Tibial nerve (tissue), 4 donors: ENCODE measurements around the gene CDO1. TPM values are rescaled to one million over a fixed set of nuclear protein-coding genes. Genes with fewer than 3 reads are reported as not detected.

Experiments
- DNase-seq, 2 donors: peaks; one replicate each; pipeline ENCODE4 v3.0.0-alpha.2; 2019; ENCODE audit warnings: low spot score in 2 of 2
- H3K27ac ChIP-seq, 4 donors: fragments of 200-600 bp; sonication (generic) in 3 of 4; one replicate each; pipeline ENCODE4 v1.5.1; 2017 to 2019; ENCODE audit warnings: mild to moderate bottlenecking in 1 of 4
- H3K27me3 ChIP-seq, 2 donors: fragments of 200-600 bp; sonication (generic) in 1 of 2; one replicate each; pipeline versions ENCODE4 v1.5.1 to v1.6.0; 2017 to 2019
- H3K36me3 ChIP-seq, 3 donors: fragments of 200-600 bp; sonication (generic); one replicate each; pipeline ENCODE4 v1.5.1; 2018 to 2019
- H3K4me1 ChIP-seq, 4 donors: fragments of 200-600 bp; sonication (generic) in 3 of 4; one replicate each; pipeline ENCODE4 v1.5.1; 2017 to 2019
- H3K4me3 ChIP-seq, 4 donors: fragments of 200-600 bp; sonication (generic) in 3 of 4; one replicate each; pipeline ENCODE4 v1.5.1; 2017 to 2019; ENCODE audit warnings: mild to moderate bottlenecking in 1 of 4, moderate library complexity in 1 of 4
- H3K9me3 ChIP-seq, 4 donors: fragments of 200-600 bp; sonication (generic) in 3 of 4; one replicate each; pipeline ENCODE4 v1.5.1; 2017 to 2019
- EP300 ChIP-seq, 2 donors: sonication (generic); formaldehyde crosslinking; IDR thresholded peaks; one replicate each; pipeline ENCODE4 v1.6.1; 2017; ENCODE audit warnings: antibody characterized with exemption in 2 of 2, mild to moderate bottlenecking in 1 of 2
- POLR2A ChIP-seq, 2 donors: fragments of 450-650 bp; IDR thresholded peaks; one replicate each; pipeline ENCODE4 v1.6.1; 2017; ENCODE audit warnings: antibody characterized with exemption in 2 of 2, mild to moderate bottlenecking in 2 of 2, moderate library complexity in 2 of 2
- WGBS, 2 donors: methylation state at CpG; one replicate each; pipeline ENCODE4 v1.1.5; 2018; 5-methylcytosine and 5-hydroxymethylcytosine counted together
- total RNA-seq, 4 donors: library from RNA; depleted of rRNA; stranded (reverse); fragments of >200 nt; gene quantifications; one replicate each; pipeline ENCODE4 v1.1.0, GENCODE V29; 2016
- TF ChIP-seq, protein P1 (sequence below), 5 experiments: fragments of 200-600 bp in 3 of 5; fragments of 450-650 bp in 2 of 5; sonication (generic) in 3 of 5; IDR thresholded peaks; one replicate each; pipeline ENCODE4 v1.5.1; 2016 to 2019; ENCODE audit warnings: antibody characterized with exemption in 5 of 5, mild to moderate bottlenecking in 3 of 5, moderate library complexity in 2 of 5

CDO1 gene
- total RNA-seq, 4 donors from 2014 or later: 536 to 1,379 (median 988) TPM

DNA sequence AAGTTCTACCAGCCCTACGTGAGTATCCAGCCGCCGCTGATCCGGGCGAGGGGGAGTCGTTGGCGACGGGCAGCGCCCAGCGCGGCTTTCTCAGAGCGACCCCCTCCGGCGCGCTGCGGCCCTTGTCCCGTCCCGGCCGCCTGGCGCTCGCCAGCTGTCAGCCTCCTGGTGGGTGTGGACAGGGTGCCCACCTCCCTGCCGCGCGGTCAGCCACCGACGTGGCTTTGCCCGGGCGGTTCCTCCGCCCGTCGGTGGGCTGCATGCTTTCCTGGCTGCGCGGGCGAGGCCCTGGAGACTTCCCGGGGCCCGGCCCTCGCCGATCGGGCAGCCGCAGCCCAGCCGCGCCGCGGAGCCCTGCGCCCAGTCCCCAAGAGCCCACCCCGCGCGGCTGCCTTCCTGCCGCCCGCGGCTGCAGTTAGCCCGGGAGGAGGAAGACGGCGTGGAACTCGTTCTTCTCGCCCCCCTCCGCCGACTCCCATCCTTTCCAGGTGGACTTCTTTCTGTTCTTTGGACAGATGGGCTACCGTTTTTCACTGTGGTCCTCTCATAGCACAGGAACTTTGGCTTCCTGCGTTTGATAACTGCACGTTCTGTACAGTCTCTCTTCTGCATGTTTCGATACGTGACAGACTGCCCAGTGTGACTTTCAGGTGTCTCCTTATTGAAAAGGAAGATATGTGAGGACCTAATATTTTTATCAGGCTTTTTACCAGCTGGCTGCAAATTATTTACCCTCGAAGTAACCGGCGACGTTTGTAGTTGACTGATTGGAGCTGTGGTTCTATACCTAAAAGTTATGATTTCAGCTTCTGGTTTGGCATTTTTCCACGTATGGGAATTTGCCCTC is 25.9 kb upstream of the CDO1 start:
- Histone ChIP-seq H3K27ac (peak overlapping the region; percentile 89 to 97 (median 94)), H3K36me3 (peaks cover 0 to under 1% (median 0%) of the 10 kb centered on the region in 3 donors), H3K4me3 (peak overlapping the region; percentile 73 to 97 (median 89)), H3K4me1 (peaks cover 0 to 72% (median 37%) of the 10 kb centered on the region in 4 donors), H3K9me3 (no peaks in the 10 kb centered on the region), H3K27me3 (no peaks in the 10 kb centered on the region)
- TF ChIP-seq, protein P1, sequence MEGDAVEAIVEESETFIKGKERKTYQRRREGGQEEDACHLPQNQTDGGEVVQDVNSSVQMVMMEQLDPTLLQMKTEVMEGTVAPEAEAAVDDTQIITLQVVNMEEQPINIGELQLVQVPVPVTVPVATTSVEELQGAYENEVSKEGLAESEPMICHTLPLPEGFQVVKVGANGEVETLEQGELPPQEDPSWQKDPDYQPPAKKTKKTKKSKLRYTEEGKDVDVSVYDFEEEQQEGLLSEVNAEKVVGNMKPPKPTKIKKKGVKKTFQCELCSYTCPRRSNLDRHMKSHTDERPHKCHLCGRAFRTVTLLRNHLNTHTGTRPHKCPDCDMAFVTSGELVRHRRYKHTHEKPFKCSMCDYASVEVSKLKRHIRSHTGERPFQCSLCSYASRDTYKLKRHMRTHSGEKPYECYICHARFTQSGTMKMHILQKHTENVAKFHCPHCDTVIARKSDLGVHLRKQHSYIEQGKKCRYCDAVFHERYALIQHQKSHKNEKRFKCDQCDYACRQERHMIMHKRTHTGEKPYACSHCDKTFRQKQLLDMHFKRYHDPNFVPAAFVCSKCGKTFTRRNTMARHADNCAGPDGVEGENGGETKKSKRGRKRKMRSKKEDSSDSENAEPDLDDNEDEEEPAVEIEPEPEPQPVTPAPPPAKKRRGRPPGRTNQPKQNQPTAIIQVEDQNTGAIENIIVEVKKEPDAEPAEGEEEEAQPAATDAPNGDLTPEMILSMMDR (IDR thresholded peaks at IDR 0.05): peak in 2 of 5 experiments; percentile 28 to 35
- no peak for TF ChIP-seq POLR2A (IDR thresholded peaks at IDR 0.05)
- DNase-seq: peak in 1 of 2 donors; percentile 22
- 0 to 1% methylated on average over 35 to 49 of the region's 68 CpGs for WGBS, 2 donors

DNA sequence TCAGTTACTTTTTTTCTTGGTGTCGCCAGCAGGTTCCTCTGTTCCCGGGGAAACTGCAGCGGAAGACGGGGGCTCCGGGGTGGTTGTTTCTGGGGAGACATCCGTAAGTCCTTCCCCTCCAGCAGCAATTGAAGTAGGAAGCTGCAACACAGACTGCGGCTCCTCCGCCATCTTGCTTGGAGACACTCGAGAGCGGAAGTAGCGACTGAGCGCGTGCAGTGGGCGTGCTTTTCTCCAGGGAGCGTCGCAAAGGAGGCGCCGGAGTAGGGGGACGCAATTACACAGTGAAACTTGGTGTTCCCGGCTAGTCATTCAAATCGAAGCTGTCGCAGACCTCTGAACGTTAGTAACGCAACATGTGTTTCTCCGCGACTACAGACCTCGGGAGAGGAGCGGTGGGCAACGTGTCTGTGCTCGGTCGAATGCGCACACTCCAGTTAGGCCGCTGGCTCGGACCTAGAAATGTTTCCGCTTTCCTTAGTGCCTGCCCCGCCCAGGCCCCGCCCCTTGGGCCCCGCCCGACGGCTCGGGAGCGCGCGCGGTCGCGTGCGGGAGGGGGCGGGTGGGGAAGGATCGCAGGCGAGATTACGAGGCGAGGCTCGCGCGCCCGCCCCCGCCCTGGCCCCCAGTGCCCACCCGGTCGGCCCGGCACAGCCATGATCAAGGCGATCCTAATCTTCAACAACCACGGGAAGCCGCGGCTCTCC is 25.1 kb upstream of the CDO1 start, which contains the start of the genes AP3S1 and ATG12:
Gene AP3S1 (plus strand): TSS at position 554 of the 707 bp plus-strand sequence. CDS start 103 bp downstream, at position 657.
Gene ATG12 (minus strand): TSS at position 184 of the 707 bp plus-strand sequence. CDS start 13 bp downstream, at position 171.
- Histone ChIP-seq H3K4me3 (peak within 1 kb of the TSS; percentile 73 to 97 (median 89)), H3K36me3 (peaks cover 0 to 8% (median 0%) of the 10 kb centered on the region in 3 donors), H3K9me3 (no peaks in the 10 kb centered on the region), H3K27ac (peak within 1 kb of the TSS; percentile 89 to 97 (median 94)), H3K4me1 (peaks cover 0 to 72% (median 39%) of the 10 kb centered on the region in 4 donors), H3K27me3 (no peaks in the 10 kb centered on the region)
- DNase-seq: peak; percentile 85 to 89
- 4 to 9% methylated on average over 30 to 40 of the region's 65 CpGs for WGBS, 2 donors
- peak; percentile 81 for TF ChIP-seq POLR2A (IDR thresholded peaks at IDR 0.05)
- TF ChIP-seq, protein P1 (IDR thresholded peaks at IDR 0.05): peak in 2 of 5 experiments; percentile 12 to 18
- TF ChIP-seq EP300 (IDR thresholded peaks at IDR 0.05): peak; percentile 42 to 98

DNA sequence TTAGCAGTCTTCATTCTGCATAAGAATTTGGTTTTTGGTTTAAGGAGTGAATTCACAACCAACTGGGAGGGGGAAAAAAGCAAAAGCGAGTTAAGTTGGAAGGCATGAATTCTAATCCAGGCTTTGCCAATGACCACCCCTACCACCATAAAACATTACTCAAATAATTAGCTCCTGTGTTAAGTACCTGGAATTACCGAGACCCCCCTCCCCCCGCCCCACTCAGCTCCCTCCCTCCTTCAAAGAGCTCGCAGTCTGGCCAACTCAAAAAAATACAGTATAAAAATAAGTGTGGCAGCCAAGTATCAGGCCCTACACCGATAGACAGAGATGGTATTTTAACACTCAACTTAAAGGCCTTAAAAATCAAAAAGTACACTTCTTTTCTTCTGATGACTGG is 24.4 kb upstream of the CDO1 start:
- no peak for TF ChIP-seq EP300 (IDR thresholded peaks at IDR 0.05)
- TF ChIP-seq, protein P1 (IDR thresholded peaks at IDR 0.05): no peak
- TF ChIP-seq POLR2A (IDR thresholded peaks at IDR 0.05): no peak
- Histone ChIP-seq H3K4me1 (peaks cover 0 to 75% (median 39%) of the 10 kb centered on the region in 4 donors), H3K36me3 (peaks cover 0 to 15% (median 2%) of the 10 kb centered on the region in 3 donors), H3K27me3 (no peaks in the 10 kb centered on the region), H3K4me3 (peak overlapping the region; percentile 73 to 97 (median 89)), H3K27ac (peak overlapping the region; percentile 89 to 97 (median 94)), H3K9me3 (no peaks in the 10 kb centered on the region)
- WGBS, 2 donors: 0 to 1% methylated on average over 5 of the region's 5 CpGs
- DNase-seq: no peak

DNA sequence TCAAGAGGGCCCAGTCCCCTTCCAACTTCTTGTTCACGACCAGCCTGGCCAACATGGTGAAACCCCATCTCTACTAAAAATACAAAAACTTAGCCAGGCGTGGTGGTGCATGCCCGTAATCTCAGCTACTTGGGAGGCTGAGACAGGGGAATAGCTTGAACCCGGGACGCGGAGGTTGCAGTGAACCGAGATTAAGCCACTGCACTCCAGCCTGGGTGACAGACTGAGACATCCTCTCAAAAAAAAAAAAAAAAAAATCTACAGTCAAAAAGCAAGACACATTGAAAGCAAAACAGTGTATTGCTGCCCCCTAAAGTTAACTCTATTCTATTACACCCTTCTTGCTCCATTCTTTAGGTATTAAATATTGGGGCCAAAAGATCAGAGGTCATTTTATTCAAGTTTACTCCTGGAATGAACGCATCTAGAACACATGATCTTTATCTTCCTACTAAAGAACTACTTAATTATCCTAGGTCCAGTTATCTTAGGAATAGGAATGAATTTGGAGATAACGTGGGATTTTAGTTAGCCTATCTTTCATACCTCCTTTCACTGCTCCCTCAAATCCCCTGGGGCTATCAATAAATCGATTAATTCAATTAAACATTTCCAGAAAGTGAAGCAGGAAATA is 22.5 kb upstream of the CDO1 start:
- Histone ChIP-seq H3K36me3 (peaks cover 0 to 29% (median 2%) of the 10 kb centered on the region in 3 donors), H3K4me3 (no peak overlapping the region), H3K4me1 (peaks cover 0 to 59% (median 33%) of the 10 kb centered on the region in 4 donors), H3K27me3 (no peaks in the 10 kb centered on the region), H3K27ac (peak overlapping the region in 2 of 4 donors; percentile 3 to 41), H3K9me3 (no peaks in the 10 kb centered on the region)
- no peak for DNase-seq
- WGBS, 2 donors: 37 to 48% methylated on average over 10 of the region's 10 CpGs
- TF ChIP-seq, protein P1 (IDR thresholded peaks at IDR 0.05): peak; percentile 40 to 72 (median 65)
- no peak for TF ChIP-seq POLR2A (IDR thresholded peaks at IDR 0.05)
